Measurements from ENCODE around the gene FGF1.

The FGF1 gene

GRCh38 chr5:142597025-142597424, 88.9 kb downstream of the FGF1 start:
- H3K36me3 ChIP-seq (ENCODE audit: control insufficient read depth, insufficient read depth, low read length): no peaks in the 10 kb centered on the region
- no peak for TF ChIP-seq CTCF (IDR thresholded peaks at IDR 0.05; ENCODE audit: insufficient read depth, low read length, poor library complexity, severe bottlenecking)
- no peak for DNase-seq (ENCODE audit: extremely low read depth, insufficient read length)

GRCh38 chr5:142592365-142592764, 93.5 kb downstream of the FGF1 start:
- no peak overlapping the region for H3K4me3 ChIP-seq (replicated peaks; ENCODE audit: low read depth, low read length)
- H3K27me3 ChIP-seq (replicated peaks; ENCODE audit: control insufficient read depth, insufficient read depth, low read length): peaks cover 2% of the 10 kb centered on the region
- DNase-seq (ENCODE audit: extremely low read depth, insufficient read length): no peak
- TF ChIP-seq CTCF (IDR thresholded peaks at IDR 0.05; ENCODE audit: insufficient read depth, low read length, poor library complexity, severe bottlenecking): no peak
- no peaks in the 10 kb centered on the region for H3K36me3 ChIP-seq (ENCODE audit: control insufficient read depth, insufficient read depth, low read length)

More at GRCh38 chr5:142597025-142597424, 88.9 kb downstream of the FGF1 start:
- Histone ChIP-seq H3K4me3 (replicated peaks; ENCODE audit: low read depth, low read length) (no peak overlapping the region), H3K27me3 (replicated peaks; ENCODE audit: control insufficient read depth, insufficient read depth, low read length) (peaks cover 2% of the 10 kb centered on the region)

GRCh38 chr5:142590451-142591231, 95.2 kb downstream of the FGF1 start:
- no peaks in the 10 kb centered on the region for H3K36me3 ChIP-seq (ENCODE audit: control insufficient read depth, insufficient read depth, low read length)
- H3K27me3 ChIP-seq (replicated peaks; ENCODE audit: control insufficient read depth, insufficient read depth, low read length): peaks cover 2% of the 10 kb centered on the region
- no peak overlapping the region for H3K4me3 ChIP-seq (replicated peaks; ENCODE audit: low read depth, low read length)
- TF ChIP-seq CTCF (IDR thresholded peaks at IDR 0.05; ENCODE audit: insufficient read depth, low read length, poor library complexity, severe bottlenecking): no peak
- no peak for DNase-seq (ENCODE audit: extremely low read depth, insufficient read length)

GRCh38 chr5:142589720-142590119, 96.2 kb downstream of the FGF1 start:
- Histone ChIP-seq H3K4me3 (replicated peaks; ENCODE audit: low read depth, low read length) (no peak overlapping the region), H3K27me3 (replicated peaks; ENCODE audit: control insufficient read depth, insufficient read depth, low read length) (no peaks in the 10 kb centered on the region), H3K36me3 (ENCODE audit: control insufficient read depth, insufficient read depth, low read length) (no peaks in the 10 kb centered on the region)
- DNase-seq (ENCODE audit: extremely low read depth, insufficient read length): no peak
- TF ChIP-seq CTCF (IDR thresholded peaks at IDR 0.05; ENCODE audit: insufficient read depth, low read length, poor library complexity, severe bottlenecking): no peak

GRCh38 chr5:142587354-142587965, 98.4 kb downstream of the FGF1 start:
- peak; percentile 63 for TF ChIP-seq CTCF (IDR thresholded peaks at IDR 0.05; ENCODE audit: insufficient read depth, low read length, poor library complexity, severe bottlenecking)
- Histone ChIP-seq H3K27me3 (replicated peaks; ENCODE audit: control insufficient read depth, insufficient read depth, low read length) (peaks cover 1% of the 10 kb centered on the region; the same call in 1 of the 2 replicates), H3K4me3 (replicated peaks; ENCODE audit: low read depth, low read length) (no peak overlapping the region), H3K36me3 (ENCODE audit: control insufficient read depth, insufficient read depth, low read length) (no peaks in the 10 kb centered on the region)
- DNase-seq (ENCODE audit: extremely low read depth, insufficient read length): no peak

Data from GM06990 (cell line).